GM12892 (cell line): ENCODE measurements around the gene PTAR1.

Experiments
- POLR2A ChIP-seq: IDR thresholded peaks from 2 replicates; pipeline ENCODE4 v1.6.1; 2011; ENCODE audit warnings: low read depth, low read length, control low read depth
- POLR2AphosphoS5 ChIP-seq: IDR thresholded peaks from 2 replicates; pipeline ENCODE4 v1.6.1; 2011; ENCODE audit warnings: low read depth, low read length, control low read depth

- TF ChIP-seq POLR2A (no peak), POLR2AphosphoS5 (no peak)
Measured at GRCh38 chr9:69748304-69748703, 11.5 kb downstream of the PTAR1 start.
